ENCODE results near the gene TJP1.
"Not testable (repeated sequence)": the region's sequence is repeated elsewhere in the genome, so short reads cannot be mapped to it uniquely, and the experiment has no call there.

The TJP1 gene

DNA sequence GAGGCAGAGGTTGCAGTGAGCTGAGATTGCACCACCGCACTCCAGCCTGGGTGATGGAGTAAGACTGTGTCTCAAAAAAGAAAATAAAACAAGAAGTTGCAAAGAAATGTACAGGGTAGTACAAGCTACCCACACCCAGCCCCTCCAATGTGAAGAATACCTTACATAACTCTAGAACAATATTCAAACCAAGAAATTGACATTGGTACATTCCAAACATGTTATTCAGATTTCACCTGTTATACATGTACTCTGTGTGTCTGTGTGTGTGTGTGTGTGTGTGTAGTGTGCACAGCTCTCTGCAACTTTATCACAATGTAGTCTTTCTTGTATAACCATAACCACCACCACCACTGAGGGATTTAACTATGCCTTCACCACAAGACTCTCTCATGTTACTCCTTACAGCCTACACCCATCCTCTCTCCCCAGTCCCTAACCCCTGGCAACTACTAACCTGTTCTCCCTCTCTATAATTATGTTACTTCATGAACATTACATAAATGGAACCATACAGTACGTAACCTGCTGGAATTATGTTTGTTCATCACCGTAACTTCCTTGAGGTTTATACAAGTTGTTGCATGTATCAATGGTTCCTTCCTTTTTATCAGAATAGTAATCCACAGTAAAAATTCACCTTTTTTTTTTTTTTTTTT lies 16.2 kb upstream of the TJP1 start:
- DNase-seq (ENCODE audit: low spot score): no peak

DNA sequence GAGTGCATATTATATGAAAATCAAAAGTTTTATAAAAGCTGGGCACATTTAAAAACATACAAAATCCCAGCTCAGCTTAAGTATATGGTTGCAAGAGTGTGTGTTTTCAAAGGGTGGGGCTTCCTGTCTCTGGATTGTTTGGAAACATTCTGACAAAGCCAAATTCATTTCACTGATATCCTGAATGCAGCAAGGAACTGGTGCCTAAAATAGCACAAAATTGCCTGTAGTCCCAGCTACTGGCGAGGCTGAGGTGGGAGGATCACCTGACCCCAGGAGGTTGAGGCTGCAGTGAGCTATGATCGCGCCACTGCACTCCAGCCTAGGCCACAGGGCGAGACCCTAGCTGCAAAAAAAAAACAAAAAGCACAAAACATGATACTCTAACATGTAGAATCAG lies 13.0 kb upstream of the TJP1 start:
- DNase-seq (ENCODE audit: low spot score): no peak

DNA sequence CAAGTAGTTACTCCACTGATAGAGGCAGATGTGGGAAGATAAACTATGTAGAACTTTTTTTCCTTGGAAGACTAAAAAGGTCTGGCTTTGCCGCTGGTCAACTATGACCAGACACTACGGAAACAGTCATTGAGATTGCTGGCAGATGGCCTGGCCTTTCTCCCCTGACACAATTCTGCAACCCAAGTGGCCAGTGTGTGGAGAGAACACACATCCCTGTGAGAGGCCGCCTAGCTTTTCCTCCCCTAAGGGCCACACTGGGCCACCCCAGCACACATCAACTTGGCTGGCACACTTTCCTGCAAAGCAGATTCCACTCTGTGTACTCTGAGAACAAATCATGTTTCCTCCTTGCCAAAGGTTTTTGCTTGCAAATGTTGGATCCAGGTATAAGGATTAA lies 10.4 kb upstream of the TJP1 start:
- no peak for DNase-seq (ENCODE audit: low spot score)

DNA sequence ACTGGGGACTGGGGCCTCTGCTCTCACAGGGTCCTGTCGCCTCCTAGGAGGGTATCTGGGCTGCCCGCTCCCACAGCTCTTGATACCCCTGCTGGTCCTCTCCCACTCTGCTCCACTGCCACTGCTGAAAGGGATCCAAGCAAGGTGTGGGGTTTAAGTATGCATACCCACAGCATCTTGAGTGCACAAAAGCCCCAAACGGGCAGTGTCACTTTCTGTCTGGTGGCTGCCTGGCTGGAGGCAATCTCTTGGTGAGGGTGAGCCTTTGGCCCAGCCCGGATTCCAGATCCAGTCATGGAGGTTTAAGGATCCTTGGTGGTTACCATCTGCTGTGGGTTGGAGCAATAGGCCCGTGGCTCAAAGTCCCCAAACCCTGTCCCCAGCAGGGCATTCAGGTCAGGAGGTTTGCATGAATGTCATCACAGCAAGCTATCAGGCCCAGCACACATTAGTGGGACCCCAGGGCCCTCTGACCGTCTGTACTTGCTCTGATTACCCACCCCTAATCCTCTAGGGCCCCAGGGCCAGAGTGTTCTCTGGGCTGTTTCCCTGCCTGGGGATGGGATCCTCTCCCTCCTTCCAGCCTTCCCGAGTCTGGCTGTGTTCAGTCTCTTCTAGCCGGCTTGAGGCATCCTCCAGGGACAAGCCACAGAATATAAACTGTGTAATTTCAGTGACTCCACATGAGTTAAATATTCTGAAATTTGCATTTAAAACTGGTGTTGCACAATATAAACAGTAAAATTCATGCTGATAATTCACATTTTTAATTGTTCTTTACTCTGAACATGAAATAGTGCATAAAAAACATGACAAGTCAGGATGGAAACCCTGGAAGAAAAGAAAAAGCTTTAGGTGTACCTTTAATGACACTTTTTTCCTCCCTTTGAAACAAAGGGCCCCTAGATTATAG lies 4.9 kb upstream of the TJP1 start:
- no peak for DNase-seq (ENCODE audit: low spot score)

DNA sequence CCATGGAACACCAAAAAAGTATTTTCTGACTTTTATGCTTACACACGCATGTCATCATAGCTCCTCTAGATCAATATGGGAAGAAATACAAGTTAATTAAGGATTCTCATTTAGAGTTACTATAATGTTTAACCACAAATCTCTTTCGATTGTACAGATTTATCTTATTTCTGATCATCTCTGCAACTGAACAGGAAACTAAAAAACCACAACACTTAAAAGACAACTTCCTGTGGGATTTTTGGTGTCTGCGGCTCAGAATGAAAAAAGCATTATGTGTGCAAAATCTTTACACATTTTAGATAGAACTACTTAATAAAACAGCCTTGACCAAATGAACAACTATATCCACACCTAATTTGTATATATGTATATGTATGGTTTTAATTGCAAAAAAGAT lies 3.0 kb upstream of the TJP1 start:
- DNase-seq (ENCODE audit: low spot score): no peak

DNA sequence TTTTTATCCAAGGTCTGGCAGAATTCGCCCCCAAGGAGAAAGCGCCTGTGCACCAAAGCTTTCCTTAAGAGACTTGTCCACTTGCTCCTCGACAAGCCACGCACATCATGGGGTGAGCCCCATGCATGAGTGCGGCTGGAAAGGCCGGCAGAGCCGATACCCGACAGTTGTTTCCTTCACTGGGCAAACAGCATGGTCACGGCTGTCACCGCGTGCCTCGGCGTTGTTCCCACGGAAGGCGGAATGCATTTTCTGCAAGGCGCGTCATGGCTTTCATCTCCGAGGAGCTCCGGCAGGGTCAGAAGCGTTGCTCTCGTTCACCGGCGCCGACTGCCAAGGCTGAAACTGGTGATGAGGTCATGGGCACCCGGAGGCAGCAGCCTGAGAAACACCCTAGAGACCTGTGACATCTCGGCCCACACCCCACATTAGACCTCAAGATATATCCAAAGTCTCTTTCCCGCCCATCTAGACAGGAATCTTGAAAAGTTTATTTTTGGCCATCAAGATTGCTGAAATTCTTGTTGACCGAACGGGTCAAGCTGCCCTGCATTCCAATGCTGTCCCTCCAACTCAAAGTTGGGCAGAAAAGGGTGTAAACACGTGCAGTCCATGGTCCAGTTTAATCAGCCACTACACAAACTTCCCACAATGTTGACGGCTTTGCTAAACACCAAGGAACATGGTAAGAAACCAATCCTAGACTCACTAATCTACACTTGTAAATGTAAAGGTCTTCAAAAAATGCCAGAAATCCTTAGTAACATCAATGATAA lies 604 bp upstream of the TJP1 start:
- DNase-seq (ENCODE audit: low spot score): peak; percentile 22

DNA sequence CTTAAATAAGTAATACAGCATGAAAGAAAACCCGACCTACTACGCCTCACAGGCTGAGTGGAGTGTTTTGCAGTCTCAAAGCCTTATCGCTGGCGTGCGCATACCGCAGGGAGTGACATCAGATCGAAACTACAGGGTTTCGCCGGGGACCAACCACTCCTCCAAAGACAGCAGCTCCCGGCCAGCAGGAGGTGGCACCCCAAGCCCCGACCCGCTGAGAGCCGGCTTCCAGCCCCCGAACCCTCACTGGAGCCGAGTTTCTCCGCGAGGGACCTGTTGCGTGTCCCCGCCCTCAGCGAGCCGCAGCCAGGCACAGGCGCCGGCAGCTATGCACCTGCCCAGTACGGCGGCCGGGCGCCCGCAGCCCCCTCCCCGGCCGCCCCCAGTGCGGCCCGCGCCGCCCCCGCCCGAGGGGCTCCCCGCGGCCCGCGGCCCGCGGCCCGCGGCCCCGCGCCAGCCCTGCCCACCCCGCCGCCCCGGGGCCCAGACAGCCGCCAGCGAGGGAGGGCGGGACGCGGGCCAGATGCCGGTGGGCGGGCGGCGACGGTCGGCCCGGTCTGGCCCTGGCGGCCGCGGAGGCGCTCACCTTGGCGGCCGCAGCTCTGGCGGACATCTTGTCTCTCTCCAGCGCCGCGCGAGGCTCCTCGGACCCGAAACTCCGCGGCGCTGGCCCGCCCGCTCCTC lies 710 bp downstream of the TJP1 start:
- DNase-seq (ENCODE audit: low spot score): peak; percentile 70

DNA sequence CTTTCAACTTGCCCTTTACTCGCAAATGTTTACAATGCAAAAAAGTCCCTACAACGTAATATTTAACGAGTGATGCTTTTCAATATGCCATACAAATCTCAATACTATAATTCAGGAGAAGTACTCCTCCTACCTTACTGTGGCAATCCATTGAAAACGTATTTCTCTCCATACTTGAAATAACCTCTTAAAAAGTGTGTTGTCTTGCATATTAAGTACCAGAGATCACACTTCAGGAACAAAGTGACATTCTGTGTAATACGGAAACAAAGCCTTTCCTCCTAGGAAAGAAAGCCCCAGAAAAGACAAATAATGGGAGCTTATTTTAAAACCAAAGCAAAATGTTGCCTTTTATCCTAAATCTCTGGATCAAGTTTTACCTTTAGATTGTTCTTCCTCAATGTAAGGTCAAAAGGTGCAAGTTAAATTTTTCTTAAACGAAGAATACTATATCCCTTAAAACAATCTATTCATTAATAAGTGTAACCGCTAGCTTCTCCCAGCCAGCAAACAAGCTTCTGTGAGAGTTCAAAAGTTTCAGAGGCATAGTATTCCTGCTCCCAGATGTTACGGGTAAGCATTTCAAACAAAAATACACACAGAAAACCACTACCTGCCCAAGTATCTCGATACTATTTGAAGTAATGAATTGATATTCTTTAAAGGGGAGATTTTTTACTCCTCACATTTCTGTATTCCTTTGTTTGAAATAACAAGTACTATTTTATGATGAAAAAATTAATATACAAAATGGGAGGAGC lies 1.7 kb downstream of the TJP1 start:
- no peak for DNase-seq (ENCODE audit: low spot score)

DNA sequence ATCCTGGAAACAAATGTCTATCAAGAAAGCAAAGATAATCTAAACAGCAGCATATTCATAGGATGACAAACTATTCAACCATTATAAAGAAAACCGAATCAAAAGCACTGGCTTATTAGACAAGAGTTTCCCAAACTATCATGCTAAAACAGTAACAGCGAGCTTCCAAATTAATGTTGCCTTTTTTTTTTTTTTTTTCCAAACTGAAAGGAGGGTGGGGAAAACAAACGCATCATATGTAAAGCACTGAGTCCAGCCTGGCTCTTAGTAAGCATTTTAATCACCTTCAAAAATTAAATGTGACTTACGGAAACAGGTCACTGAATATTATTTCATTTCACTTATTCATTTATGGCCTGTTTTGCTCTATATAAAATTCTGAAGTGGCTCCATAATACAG lies 2.3 kb downstream of the TJP1 start:
- DNase-seq (ENCODE audit: low spot score): no peak

DNA sequence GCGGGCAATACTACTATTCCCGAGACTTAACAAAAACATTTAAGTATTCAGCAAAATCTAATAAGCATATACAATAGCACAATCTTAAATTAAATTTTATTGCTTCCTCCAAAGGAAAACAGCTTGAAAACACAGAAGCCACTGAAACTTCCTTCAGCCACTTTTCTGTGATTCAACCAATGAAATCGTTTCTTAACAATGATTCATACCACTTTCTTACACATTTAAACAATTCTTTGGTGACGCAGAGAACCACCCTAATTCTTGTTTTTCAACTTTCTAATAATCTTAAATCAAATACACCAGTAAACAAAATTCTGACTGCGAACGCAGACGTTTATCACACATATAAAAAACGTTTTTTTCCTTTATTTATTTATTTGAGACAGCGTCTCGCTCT lies 4.1 kb downstream of the TJP1 start:
- DNase-seq (ENCODE audit: low spot score): no peak

DNA sequence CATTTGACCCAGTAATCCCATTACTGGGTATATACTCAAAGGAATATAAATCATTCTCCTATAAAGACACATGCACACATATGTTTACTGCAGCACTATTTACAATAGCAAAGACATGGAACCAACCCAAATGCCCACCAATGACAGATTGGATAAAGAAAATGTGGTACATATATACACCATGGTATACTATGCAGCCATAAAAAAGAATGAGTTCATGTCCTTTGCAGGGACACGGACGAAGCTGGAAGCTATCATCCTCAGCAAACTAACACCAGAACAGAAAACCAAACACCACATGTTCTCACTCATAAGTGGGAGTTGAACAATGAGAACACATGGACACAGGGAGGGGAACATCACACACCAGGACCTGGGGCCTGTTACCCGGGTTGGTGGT lies 4.8 kb downstream of the TJP1 start:
- not testable (repeated sequence) for DNase-seq (ENCODE audit: low spot score)

DNA sequence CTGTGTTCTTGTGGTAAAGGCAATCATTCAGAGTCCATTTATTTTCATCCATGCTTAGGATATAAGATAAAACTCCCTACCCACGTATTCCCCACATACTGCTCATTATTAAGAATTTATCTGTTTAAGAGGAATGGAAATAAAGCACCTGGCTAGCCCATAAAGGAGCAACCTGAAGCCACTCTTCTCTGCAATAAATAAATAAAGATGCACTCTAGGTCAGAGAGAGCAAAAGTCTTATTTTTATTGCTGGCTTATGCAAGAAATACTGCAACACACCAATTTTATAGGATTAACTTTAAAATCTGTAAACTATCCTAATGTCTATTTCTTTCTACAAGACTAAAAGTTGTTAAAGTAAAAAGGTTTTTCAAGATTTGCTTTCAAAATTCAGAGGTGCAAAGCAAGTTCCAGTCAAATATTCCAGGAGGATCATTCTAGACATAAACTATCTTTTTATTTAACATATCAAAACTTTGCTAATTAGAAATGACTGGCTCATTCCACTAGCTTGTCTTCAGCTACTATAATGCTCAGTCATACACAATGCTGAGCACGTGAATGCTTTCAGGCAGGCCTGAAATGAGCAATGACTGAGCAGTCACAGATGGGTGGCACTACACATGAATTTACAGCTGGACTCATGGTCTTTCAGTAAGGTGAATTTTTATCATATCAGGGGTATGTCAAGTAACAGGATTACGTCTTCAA lies 7.1 kb downstream of the TJP1 start:
- no peak for DNase-seq (ENCODE audit: low spot score)

DNA sequence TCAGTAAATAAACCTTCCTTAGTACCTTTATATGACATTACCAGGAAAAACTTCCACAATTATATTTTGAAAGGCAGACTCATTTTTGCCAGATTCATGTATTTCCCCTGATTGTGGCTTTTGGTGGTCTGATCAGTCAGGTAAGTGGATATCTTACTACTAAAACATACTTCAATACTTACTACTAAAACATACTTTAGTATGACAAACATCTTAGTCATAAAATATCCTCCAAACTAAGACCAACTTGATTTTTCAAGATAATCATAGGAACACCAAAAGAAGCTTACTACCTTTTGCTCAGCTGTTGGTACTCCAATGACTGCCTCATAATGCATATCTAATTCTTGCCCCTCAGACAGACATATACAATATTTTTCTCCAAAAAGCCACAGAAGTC lies 9.3 kb downstream of the TJP1 start:
- DNase-seq (ENCODE audit: low spot score): no peak

DNA sequence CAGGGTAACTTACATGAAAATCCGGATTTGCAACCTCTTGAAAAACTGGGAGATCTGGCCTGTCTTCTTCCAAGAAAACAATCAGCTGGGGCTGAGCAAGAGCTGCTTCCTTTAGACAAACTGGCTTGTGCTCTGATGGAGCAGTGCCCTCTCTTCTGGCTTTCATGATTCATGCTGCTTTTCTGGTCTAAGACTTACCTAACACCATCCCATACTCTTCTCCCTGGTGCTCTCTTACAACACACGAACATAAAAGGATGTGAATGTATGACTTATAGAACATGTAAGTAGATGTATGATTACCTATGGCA lies 9.9 kb downstream of the TJP1 start:
- DNase-seq (ENCODE audit: low spot score): no peak

DNA sequence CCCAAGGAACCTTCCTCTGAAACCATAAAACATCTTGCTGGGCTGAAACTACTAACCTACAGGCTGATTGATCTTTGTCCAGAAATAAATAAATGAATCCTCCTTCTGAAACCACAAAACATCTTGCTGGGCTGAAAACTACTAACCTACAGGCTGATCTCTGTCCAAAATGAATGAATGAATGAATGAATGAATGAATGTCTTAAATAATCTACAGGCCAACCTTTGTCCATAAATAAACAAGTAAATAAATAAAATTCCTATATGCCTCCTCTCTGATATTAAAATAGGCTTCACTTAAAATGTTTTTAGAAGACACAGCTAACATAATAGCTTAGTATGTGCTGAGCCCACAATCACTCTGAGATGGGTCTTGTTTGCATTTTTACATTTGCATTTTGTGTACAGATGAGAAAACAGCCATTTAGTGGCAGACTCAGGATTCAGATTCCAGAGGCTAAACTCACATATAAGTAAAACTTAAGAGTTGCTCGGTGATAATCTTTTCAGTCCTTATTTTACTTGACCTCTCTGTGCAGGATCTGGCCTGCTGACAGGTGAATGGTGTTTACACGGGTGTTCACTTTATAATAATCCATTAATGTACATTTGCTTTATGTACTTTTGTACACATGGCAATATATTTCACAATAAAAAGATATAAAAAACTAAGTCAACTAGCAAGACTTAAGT lies 10.4 kb downstream of the TJP1 start:
- no peak for DNase-seq (ENCODE audit: low spot score)

DNA sequence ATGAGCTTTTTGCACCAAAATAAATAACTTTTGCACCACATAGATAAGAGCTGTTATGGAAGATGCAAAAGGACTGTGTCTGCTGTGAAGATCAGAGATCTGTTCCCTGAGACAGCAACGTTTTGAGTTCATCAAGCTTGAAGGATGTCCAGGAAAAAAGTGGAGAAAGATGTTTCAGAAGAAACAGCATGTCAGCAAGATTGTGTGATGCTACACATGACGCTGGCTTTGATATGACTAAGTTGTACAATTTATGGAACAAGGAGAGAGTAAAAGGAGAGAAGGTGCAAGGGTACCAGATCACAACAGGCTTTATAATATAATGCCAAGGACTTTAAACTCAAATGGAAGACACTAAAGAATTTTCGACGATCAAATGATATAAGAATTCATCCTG lies 16.6 kb downstream of the TJP1 start:
- no peak for DNase-seq (ENCODE audit: low spot score)

DNA sequence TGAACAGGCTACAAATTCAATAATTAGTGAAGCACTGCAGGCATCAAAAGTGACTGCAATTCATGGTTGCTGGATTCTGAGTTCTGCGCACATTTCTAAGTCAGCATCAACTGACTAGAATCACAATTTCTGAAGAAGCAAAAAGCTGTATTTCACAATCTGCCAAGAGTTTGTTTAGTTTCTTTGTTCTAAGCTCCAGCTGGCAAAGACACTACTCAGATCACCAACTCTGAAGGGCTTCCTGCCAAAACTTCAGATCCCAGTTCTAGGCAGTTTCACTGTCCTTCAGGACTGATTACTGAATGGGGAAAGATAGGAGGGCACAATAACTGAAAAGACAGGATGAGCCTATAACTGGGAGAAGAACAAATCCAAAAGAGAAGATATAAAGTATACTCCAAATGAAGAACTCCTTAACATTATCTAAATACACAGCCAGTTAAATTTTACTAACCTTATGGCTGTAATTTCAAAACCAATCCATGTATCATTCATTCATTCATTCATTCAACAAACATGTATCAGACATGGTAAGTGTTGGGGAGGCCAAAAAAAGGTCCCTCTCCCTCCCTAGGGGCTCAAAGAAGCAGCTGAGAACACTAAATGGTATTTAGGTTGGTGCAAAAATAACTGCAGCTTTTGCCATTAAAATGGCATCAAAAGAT lies 17.1 kb downstream of the TJP1 start:
- DNase-seq (ENCODE audit: low spot score): no peak

DNA sequence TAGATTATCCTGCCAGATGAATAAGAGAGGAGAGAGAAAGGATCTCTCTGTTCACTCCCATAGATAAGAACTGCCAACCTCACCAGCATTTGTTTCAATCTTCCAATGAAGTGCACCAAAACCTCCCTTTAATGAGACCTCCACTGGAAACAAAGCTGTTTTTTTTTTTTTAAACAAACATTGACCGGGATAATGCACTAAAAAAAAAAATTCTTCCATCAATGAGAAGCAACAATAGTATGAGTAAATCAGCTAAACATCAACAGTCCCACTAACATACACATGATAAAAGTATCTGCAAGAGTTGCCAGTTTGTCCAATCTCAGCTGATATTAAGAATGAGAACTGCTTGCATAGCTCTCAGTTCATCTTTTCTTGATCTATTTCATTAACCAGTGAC lies 19.9 kb downstream of the TJP1 start:
- no peak for DNase-seq (ENCODE audit: low spot score)

DNA sequence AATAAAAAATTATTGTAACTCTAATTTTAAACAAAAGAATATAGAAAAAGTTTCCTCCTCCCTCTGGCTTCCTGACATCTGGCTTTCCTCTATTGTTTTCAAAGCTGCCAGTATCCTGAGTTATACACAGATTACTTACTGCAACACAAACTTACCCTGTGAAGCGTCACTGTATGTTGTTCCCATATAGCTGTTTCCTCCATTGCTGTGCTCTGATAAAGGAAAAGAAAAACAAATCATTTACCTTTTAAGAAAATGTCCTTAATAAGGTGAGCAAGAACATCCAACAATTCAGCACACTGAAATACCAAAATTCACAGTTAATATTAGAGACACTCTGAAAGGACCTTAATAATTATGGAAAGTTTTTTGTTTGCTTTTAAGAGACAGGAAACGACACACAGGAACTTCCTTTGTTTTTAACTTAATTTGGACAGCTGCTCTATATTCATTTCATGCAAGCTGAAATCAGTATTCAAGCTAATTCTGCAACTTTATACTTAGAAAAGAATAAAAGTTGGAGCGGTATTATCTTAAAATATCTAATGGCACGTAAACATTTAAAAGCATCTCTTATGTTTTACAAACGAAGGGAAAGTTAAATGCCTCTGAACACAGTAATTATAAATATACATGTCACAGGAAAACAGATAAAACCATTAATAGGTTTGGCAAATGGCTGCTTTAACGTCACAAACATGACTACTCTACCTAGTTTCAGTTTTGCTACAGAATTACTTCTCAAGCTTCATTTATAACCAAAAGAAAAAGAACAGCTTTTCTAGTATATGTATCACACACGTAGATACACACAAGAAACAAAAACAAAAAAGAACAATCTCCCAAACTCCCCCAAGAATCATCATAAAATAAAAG lies 21.5 kb downstream of the TJP1 start:
- DNase-seq (ENCODE audit: low spot score): no peak

All from HuH-7.5 (cell line).